Stimulated activated CD4-positive, alpha-beta T cell treated with anti-CD3 and anti-CD28 coated beads, Interleukin-1b, Interleukin-23, amount 100 ng/mL, for 24 hours (primary cell): ENCODE measurements around the gene KRI1.
A peak's percentile ranks its signal among the peaks of the same experiment; 100 is the strongest.

ENCODE experiments used
- DNase-seq, 4 experiments: peaks; one replicate each; pipeline ENCODE4 v3.0.0-alpha.2; 2020; ENCODE audit warnings: low read depth in 4 of 4, low spot score in 1 of 4

KRI1 gene

GRCh38 chr19:10519421-10519820, 46.4 kb downstream of the KRI1 start:
- DNase-seq, result no peak

DNA sequence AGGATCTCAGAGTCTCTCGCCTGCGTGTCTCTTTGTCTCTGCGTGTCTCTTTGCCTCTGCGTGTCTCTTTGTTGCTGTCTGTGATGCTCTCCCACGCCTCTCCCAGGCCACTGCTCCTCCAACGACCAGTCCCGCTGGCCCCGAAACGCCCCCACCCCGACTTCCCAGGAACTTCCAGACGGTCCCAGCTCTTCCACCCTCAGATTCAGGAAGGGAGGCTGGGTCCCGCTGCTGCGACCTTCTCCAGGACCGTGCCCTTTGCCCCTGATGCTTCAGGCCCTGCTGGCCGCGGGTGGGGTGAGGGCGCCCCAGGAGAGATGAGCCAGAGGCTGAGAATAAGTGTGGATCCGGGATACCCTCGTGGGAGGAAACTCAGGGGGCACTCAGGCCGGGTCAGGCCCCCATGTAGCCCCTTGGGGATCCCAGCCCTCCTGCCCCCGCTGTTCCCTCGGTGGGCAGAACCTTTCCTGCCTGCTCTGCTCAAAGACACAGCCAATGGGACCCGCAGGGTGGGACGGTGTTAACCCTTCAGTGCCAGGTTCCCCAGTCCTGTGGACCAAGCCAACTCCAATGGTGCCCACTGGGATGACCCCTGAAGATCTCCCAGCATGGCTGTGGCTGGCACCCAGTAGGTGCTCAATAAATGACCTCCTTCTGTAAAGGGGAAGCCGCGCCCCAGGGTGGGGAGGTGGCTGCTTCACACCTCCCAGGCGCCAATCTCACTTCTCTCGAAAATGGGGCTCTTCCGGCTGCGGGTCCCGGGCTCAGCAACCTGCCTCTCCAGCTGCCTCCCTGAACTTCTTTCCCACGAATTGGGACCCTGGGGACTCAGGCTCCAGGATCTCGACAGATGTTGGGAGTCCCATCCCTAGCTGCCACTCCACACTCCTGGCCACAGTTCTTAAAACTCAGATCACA, 47.1 kb downstream of the KRI1 start:
- no peak for DNase-seq

GRCh38 chr19:10517760-10518443, 47.9 kb downstream of the KRI1 start:
- no peak for DNase-seq

DNA sequence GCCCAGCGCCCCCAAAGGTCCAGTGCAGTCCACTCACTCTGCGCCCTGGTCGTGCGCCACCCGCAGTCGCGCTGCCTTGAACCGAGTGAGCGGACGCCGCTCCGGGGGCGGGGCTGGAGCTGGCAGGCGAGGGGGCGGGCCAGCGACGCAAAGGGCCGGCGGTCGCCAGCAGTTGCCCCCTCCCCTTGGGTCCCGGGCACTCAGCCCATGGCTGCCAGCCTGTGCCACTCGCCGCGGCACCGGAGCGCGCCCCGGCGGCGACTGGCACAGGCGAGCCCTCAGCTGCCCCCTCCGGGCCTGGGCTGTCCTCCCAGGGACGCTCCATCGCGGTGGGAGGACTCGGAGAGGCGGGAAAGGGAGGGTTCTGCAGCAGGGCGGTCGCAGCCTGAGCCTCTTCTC, 48.5 kb downstream of the KRI1 start, which contains the start of gene S1PR5:
S1PR5 (minus strand) TSS at position 87 of the 399 bp plus-strand sequence. CDS start 2,436 bp downstream, outside the sequence.
- DNase-seq, result no peak

DNA sequence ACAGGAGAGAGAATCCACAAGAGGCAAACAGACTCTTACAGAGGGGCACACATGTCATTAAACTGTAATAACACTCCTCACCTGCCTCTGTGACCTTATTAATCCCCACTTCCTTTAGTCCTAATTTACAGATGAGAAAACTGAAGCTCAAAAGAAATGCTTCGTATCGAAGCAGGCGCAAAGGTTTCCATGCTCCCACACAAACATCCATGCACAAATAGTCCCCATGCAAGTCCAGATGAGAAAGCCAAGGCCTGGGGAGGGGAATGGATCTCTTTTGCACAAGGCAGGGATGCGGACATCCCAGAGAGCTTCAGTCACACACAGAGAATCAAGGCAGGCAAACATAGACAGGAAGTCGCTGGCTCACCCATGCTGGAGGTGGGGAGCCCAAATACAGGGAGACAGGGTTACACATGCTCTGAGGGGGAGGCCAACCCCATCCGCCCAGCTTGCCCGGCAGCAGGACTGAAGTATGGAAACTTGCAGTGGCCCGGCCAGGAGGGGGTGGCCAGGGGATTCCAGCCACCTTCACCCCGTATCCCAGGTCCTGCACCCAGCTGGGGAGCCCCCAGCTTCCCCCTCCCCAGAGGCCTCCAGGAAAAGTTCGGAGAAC, 49.0 kb downstream of the KRI1 start:
- DNase-seq, result no peak

- DNase-seq, result no peak
These were observed 49.8 kb downstream of the KRI1 start for GRCh38 chr19:10516064-10516385.

GRCh38 chr19:10514211-10515145, 51.3 kb downstream of the KRI1 start:
- peak in 2 of 4 experiments; percentile 27 to 33 for DNase-seq

DNA sequence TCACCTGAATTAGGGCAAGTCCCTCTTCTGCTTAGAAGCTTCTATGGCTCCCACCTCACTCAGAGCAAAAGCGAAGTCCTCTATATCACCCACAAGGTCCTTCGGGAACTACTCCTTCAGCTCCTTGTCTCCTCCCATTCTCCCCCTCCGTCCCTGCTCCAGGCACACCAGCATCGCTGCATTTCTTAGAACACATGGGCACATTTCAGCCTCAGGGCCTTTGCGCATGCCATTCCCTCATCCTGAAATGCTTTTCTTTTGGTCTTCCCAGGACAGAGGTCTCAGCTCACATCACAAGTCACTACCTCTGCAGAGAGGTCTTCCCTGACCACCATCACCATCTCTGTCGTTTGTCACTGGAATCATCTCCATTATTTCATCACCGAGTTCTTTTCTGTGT, 52.6 kb downstream of the KRI1 start:
- no peak for DNase-seq

GRCh38 chr19:10510301-10510802, 55.5 kb downstream of the KRI1 start:
- DNase-seq, result peak in 3 of 4 experiments; percentile 20 to 52 (median 44)

- DNase-seq, result peak in 1 of 4 experiments; percentile 21
These were observed 57.1 kb downstream of the KRI1 start for GRCh38 chr19:10508707-10509106.

- no peak for DNase-seq
These were observed 57.8 kb downstream of the KRI1 start for GRCh38 chr19:10508036-10508435.

DNA sequence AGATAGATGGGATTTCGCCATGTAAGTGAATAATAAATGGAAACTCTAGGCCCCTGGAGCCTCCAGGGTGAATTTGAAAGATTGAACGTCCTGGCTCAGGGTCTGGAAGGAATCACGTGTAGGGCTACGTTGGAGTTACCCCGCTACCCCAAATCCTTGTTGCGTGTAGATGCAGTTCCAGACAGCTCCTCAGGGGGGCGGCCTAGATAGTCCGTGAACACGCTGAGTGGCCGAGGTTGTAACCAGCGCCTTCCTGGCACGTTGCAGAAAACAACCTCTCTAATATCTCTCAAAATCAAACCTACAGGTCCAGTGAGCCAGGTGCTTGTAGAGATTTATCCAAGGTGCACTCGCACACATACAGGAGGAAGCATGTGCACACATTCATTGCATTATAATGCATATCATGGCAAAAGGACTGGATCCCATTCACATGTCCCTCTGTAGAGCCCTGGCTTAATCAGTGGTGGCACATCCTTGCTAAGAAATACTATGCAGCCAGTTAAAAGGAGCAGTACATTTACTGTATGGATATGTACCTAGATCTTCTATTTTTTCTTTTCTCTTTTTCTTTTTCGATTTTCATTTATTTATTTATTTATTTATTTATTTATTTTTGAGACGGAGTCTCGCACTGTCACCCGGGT, 60.1 kb downstream of the KRI1 start:
- DNase-seq, result peak; percentile 71 to 82 (median 78)
